ENCODE results near the gene MRPL55.

DNA sequence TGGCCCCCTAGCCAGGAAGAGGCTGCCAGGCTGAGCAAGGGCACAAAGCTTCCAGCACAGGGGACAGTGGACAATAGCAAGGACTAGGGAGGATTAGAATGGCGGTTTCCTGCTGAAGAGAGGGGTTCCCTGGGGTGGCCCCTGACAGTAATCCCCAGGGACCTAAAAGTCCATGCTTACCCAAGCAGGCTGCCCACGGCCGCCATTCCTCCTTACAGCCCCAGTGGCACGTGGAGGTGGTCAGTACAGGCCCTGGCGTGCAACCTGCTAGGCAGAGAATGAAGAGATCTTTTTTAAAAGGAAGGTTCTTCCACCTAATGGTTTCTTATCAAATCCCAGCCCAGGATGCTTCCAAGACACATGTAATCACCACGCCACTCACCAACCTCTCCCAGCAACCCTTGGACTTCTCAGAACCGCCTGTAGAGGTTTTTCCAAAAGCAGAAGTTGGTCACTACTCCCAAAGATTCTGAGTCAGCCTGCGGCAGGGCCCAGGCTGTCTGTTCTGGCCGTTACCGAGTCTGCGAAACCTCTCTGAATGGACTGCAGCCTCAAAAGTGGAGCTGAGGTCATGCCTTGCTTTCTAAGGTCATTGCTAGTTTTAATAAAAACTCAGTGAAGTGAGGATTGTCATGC lies 926 bp downstream of the MRPL55 start:
- no peak for TF ChIP-seq EZH2 (IDR thresholded peaks at IDR 0.05; ENCODE audit: borderline replicate concordance, low read length)
- TF ChIP-seq, protein P1, sequence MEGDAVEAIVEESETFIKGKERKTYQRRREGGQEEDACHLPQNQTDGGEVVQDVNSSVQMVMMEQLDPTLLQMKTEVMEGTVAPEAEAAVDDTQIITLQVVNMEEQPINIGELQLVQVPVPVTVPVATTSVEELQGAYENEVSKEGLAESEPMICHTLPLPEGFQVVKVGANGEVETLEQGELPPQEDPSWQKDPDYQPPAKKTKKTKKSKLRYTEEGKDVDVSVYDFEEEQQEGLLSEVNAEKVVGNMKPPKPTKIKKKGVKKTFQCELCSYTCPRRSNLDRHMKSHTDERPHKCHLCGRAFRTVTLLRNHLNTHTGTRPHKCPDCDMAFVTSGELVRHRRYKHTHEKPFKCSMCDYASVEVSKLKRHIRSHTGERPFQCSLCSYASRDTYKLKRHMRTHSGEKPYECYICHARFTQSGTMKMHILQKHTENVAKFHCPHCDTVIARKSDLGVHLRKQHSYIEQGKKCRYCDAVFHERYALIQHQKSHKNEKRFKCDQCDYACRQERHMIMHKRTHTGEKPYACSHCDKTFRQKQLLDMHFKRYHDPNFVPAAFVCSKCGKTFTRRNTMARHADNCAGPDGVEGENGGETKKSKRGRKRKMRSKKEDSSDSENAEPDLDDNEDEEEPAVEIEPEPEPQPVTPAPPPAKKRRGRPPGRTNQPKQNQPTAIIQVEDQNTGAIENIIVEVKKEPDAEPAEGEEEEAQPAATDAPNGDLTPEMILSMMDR (IDR thresholded peaks at IDR 0.05; ENCODE audit: low read length) = no peak

Data from OCI-LY1 (cell line).